ENCODE data around the gene CUL4B. TPM values are rescaled to one million over a fixed set of nuclear protein-coding genes. Genes with fewer than 3 reads are reported as not detected.

Gene CUL4B
- total RNA-seq, 1 donor from 2014 or later = 52.2 TPM

DNA sequence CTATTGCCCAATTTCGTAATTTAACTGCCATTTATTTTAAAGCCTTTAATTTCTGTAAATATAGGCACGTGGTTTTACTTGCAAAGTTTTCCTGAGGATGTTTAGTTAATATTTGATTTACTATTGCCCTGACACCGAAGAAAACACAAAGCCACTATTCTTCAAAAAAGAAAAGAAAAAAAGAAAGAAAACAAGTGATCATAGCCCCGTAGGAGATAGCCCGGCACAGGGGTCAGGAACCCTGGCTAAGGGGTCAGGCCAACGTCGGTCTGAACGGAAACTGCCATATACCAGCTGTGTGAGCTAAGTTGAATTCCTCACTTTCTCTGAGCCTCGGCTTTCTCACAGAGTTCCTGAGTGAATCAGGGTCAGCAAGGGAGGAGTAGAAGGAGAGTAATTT is 74.0 kb downstream of the CUL4B start:
- Mint-ChIP-seq H3K36me3 (ENCODE audit: low read depth) (peaks cover 3% of the 10 kb centered on the region), H3K27ac (ENCODE audit: unreplicated experiment) (peak overlapping the region; percentile 20), H3K4me3 (peak overlapping the region; percentile 89), H3K4me1 (peaks cover 25% of the 10 kb centered on the region), H3K27me3 (ENCODE audit: low read depth) (no peaks in the 10 kb centered on the region), H3K9me3 (peaks cover 8% of the 10 kb centered on the region)
- TF ChIP-seq, protein P1, sequence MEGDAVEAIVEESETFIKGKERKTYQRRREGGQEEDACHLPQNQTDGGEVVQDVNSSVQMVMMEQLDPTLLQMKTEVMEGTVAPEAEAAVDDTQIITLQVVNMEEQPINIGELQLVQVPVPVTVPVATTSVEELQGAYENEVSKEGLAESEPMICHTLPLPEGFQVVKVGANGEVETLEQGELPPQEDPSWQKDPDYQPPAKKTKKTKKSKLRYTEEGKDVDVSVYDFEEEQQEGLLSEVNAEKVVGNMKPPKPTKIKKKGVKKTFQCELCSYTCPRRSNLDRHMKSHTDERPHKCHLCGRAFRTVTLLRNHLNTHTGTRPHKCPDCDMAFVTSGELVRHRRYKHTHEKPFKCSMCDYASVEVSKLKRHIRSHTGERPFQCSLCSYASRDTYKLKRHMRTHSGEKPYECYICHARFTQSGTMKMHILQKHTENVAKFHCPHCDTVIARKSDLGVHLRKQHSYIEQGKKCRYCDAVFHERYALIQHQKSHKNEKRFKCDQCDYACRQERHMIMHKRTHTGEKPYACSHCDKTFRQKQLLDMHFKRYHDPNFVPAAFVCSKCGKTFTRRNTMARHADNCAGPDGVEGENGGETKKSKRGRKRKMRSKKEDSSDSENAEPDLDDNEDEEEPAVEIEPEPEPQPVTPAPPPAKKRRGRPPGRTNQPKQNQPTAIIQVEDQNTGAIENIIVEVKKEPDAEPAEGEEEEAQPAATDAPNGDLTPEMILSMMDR (conservative IDR thresholded peaks at IDR 0.05) = no peak
- no peak for DNase-seq (ENCODE audit: low read depth, low spot score)

DNA sequence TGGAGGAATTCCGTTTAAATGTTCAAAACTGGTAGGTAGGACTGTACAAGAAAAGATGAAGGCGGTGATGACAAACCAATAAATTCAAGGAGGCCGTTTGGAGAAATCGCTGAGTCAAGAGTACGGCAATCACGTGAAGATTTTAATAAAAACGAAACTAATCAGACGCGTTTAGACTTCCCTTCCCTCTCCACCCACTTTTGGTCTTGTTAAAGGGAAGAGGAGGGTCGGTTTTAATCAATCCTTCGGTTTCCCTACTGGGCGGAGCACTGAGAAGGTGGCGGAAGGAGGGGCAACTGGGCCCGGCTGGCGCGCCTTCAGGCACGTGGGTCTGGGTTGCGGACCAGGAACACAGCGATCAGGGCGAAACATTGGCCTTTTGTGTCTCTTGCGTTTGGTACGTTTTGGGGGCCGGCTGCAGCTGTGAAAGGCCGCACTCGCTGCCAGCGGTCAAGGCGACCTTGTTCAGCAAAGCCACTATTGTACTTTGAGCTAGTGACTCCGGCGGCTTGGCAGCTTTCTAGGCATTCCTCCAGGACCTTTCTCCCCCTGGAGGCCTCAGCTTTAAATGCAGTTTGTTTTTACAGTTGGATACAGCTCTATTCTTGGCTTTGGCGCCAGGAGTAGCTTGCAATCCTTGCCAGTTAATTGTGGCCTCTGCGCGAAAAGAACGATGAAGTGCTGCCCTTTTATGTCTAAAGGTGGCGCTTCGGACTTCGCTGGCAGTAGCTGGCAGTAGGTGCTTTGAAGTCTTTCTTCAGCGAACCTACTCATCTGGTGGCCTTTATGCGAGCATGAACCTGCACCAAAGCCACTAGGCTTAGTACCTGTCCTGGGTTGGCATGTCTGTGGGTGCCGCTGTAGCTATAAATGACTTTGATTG is 74.9 kb downstream of the CUL4B start:
- Mint-ChIP-seq H3K9me3 (peaks cover 5% of the 10 kb centered on the region), H3K27ac (ENCODE audit: unreplicated experiment) (peak overlapping the region; percentile 88), H3K4me3 (peak overlapping the region; percentile 89), H3K27me3 (ENCODE audit: low read depth) (no peaks in the 10 kb centered on the region), H3K4me1 (peaks cover 21% of the 10 kb centered on the region), H3K36me3 (ENCODE audit: low read depth) (peaks cover 3% of the 10 kb centered on the region)
- TF ChIP-seq, protein P1 (conservative IDR thresholded peaks at IDR 0.05) = peak; percentile 64
- DNase-seq (ENCODE audit: low read depth, low spot score) = peak; percentile 49

DNA sequence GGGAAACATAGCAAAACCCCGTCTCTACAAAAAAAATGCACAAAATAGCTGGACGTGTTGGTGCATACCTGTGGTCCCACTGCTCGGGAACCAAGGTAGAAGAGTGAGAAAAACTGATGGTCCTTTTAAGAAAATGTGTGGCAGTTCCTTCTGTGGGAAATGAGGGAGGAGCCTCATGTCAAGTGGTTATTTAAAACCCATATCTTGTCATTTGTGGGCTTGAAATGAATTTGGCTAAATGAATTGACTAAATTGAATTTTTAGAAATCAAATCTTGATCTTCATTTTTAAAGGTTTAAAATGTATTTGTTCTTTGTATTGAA is 75.5 kb downstream of the CUL4B start:
- Mint-ChIP-seq H3K4me3 (peak overlapping the region; percentile 89), H3K36me3 (ENCODE audit: low read depth) (peaks cover 3% of the 10 kb centered on the region), H3K4me1 (peaks cover 21% of the 10 kb centered on the region), H3K9me3 (peaks cover 5% of the 10 kb centered on the region), H3K27ac (ENCODE audit: unreplicated experiment) (peak overlapping the region; percentile 88), H3K27me3 (ENCODE audit: low read depth) (no peaks in the 10 kb centered on the region)
- TF ChIP-seq, protein P1 (conservative IDR thresholded peaks at IDR 0.05) = no peak
- DNase-seq (ENCODE audit: low read depth, low spot score) = no peak

DNA sequence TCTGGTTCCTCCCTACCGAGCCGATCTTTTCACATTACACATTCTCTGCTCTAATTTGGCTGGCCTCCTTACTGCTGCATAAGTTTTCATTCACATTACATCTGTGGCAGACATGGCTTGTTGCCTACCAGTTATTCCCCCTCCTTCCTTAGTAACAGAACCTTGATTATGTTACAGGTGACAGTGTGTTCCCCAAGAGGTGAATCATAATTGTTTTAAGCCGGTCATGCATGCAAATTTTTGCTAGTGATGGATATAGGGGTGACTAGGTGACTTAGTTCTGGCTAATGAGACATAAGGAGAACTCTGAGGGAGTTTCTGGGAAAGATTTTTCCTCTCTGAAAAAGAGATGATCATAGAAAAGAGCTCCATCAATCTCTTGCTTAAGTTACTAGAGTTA is 83.3 kb downstream of the CUL4B start:
- Mint-ChIP-seq H3K4me3 (no peak overlapping the region), H3K27ac (ENCODE audit: unreplicated experiment) (no peak overlapping the region), H3K9me3 (no peaks in the 10 kb centered on the region)

DNA sequence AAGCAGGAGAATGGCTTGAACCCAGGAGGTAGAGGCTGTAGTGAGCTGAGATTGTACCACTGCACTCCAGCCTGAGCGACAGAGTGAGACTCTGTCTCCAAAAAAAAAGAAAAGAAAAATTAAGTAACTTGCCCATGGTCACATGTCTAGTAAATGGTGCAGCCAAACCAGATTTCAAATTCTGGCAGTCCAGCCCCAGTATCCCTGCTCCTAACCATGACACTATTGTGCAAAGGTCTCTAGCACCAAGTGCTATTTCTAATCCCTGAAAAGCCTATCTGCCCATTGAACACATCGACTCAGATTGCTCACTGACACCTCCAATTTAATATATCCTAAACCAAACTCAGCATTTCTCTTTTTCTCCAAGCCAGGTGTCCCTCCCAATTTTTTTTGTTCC is 84.0 kb downstream of the CUL4B start:
- no peak overlapping the region for H3K27ac Mint-ChIP-seq (ENCODE audit: unreplicated experiment)
- H3K9me3 Mint-ChIP-seq = no peaks in the 10 kb centered on the region
- no peaks in the 10 kb centered on the region for H3K36me3 Mint-ChIP-seq (ENCODE audit: low read depth)
- no peak overlapping the region for H3K4me3 Mint-ChIP-seq
- H3K4me1 Mint-ChIP-seq = no peaks in the 10 kb centered on the region
- H3K27me3 Mint-ChIP-seq (ENCODE audit: low read depth) = no peaks in the 10 kb centered on the region
- DNase-seq (ENCODE audit: low read depth, low spot score) = no peak
- TF ChIP-seq, protein P1 (conservative IDR thresholded peaks at IDR 0.05) = no peak

More for the DNA sequence above, 83.3 kb downstream of the CUL4B start:
- H3K27me3 Mint-ChIP-seq (ENCODE audit: low read depth) = no peaks in the 10 kb centered on the region
- H3K36me3 Mint-ChIP-seq (ENCODE audit: low read depth) = no peaks in the 10 kb centered on the region
- no peak for DNase-seq (ENCODE audit: low read depth, low spot score)
- H3K4me1 Mint-ChIP-seq = no peaks in the 10 kb centered on the region
- TF ChIP-seq, protein P1 (conservative IDR thresholded peaks at IDR 0.05) = no peak

All from neural crest cell (in vitro differentiated cells).